GM18508 (cell line): ENCODE measurements around the gene SBSN.
"Not testable (repeated sequence)": the region's sequence is repeated elsewhere in the genome, so short reads cannot be mapped to it uniquely, and the experiment has no call there.

Experiments used
- ATAC-seq: cut with Tn5 transposase; IDR thresholded peaks from one replicate; pipeline ENCODE4 v1.9.1; 2021; ENCODE audit warnings: moderate number of reproducible peaks; ENCODE audit not compliant: insufficient read depth, unreplicated experiment

Gene SBSN

DNA sequence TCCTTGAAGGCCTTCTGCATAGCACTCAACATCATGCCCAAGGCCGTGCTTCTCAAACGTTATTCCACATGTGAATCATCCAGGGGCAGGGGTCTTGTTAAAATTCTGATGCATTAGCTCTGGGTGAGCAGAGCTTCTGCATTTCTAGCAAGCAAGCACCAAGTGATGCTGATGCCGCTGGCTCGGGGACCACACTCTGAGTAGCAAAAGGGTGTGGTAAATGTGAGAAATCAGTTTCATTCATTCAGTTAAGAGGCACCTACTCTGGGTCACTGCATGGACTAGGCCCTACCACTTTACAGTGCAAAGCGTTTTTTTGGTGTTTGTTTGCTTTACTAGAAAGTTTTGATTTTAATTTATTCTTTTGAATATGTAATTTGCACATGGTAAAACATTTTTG, 45.0 kb downstream of the SBSN start:
- no peak for ATAC-seq

DNA sequence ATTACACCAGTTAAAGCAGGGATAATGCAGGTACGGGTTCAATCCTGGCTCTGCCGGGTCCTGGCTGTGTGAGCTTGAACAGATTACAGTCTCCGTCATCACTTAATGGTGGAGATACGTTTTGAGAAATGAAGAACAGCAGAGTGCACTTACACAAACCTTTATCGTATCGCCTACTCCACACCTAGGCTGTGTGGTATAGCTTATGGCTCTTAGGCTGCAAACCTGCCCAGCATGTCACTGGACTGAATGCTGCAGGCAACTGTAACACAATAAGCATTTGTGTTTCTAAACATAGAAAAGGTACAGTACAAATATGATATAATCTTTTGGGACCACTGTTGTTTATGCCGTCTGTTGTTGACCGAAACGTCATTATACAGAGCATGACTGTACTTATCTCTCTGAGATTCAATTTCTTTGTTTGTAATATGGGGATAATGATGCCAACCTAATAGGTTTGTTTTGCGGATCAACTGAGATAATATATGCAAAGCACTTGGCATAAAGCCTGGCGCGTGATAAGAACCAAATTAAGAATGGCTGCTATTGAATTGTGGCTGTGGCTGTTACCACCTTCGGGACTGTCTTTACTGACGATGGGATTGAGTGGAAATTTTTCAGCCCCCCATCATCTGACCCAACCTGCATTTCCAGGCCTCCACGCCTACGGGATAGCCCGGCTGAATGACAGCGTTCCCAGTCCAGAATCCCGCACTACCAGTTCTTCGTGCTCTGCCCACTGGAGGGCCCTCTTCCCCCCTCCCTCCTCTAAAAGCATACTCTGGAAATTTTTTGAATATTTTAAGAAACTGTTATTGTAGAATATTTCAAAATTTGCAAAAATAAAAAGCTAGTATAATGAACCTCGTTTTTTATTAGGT, 49.1 kb downstream of the SBSN start:
- ATAC-seq = no peak

DNA sequence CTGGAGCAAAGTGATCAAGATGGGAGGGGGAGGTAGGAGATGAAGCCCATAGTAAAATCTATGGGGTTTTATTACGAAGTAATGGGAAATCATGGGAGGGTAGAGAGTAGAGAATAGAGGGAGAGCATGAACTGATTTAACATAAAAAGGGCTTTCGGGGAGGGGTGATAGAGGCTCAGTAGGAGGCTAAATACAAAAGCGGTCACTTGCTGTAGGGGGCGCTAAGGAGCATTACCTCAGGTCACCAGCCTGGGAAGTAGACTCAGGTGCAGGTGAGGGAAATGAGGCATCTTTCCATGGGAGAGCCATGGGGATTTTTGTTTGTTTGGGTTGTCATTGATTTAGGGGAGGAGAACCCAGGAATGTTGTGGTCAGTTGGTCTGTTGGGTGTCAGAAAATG, 52.0 kb downstream of the SBSN start:
- ATAC-seq = no peak

DNA sequence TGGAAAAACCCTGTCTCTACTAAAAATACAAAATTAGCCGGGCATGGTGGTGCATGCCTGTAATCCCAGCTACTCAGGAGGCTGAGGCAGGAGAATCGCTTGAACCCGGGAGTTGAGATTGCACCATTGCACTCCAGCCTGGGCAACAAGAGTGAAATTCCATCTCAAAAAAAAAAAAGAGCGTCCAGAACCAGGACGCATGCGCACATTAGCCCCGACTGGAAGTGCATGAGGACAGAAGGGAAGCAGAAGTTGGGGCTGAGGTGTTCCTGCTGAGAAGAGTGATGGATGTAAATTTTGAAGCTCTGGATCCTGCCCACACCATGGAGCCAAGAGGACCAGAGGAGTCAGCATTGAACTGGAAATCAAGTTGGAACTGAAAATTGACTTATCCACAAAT, 53.5 kb downstream of the SBSN start:
- ATAC-seq = not testable (repeated sequence)

DNA sequence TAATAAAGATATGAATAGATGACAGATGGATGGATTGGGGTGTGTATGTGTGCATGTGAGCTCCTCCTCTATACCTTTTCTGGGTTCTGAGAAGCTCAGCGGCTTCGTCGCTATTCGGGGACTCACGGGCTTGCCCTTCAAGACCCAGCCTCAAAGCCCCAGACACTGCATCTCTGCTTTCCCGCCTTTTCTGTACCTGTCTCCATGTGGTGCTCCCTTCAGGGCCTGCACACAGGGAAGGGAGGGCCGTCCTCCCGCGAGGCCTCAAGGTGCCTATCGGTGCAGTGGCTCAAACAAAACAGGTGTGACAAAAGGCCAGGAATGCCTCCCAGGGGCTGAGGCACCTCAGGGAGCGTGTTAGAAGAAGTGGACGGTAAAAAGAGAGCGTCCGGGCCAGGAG, 54.0 kb downstream of the SBSN start:
- no peak for ATAC-seq
